Sigmoid colon (tissue), 4 donors: ENCODE data around the gene TBC1D9B.

ENCODE experiments used
- POLR2AphosphoS5 ChIP-seq, 4 donors: sonication (generic); formaldehyde crosslinking; IDR thresholded peaks; one replicate each; pipeline ENCODE4 v1.6.1; 2017; ENCODE audit warnings: antibody characterized with exemption in 4 of 4
- TF ChIP-seq, protein P1 (sequence below), 4 experiments: fragments of 450-650 bp in 3 of 4; fragments of 200-600 bp in 1 of 4; IDR thresholded peaks; one replicate each; pipeline ENCODE4 v1.5.1; 2016 to 2019; ENCODE audit warnings: antibody characterized with exemption in 4 of 4, mild to moderate bottlenecking in 3 of 4, moderate library complexity in 2 of 4

DNA sequence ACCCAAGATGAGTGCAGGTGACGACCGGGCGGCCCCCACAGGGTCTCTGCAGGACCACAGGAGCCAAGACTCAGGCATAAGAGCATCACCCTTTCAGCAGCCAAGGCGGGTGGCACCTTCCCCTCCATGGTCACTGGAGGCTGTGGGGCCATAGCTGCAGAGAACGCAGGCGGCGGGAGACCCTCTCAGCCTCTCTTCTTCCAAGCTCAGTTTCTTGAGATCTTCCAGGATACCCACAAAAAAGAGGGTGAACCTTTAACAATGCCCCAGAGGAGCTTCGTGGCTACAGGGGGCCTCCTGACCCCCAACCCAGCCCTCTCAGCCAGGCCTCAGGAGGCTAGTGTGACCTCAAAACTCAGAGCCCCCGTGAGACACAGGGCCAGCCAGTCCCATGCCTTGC lies 5.8 kb upstream of the TBC1D9B start:
- TF ChIP-seq, protein P1, sequence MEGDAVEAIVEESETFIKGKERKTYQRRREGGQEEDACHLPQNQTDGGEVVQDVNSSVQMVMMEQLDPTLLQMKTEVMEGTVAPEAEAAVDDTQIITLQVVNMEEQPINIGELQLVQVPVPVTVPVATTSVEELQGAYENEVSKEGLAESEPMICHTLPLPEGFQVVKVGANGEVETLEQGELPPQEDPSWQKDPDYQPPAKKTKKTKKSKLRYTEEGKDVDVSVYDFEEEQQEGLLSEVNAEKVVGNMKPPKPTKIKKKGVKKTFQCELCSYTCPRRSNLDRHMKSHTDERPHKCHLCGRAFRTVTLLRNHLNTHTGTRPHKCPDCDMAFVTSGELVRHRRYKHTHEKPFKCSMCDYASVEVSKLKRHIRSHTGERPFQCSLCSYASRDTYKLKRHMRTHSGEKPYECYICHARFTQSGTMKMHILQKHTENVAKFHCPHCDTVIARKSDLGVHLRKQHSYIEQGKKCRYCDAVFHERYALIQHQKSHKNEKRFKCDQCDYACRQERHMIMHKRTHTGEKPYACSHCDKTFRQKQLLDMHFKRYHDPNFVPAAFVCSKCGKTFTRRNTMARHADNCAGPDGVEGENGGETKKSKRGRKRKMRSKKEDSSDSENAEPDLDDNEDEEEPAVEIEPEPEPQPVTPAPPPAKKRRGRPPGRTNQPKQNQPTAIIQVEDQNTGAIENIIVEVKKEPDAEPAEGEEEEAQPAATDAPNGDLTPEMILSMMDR (IDR thresholded peaks at IDR 0.05): no peak
- no peak for TF ChIP-seq POLR2AphosphoS5 (IDR thresholded peaks at IDR 0.05)
